ENCODE measurements around the gene PIGH.

PIGH gene

GRCh38 chr14:67580336-67581171 is 19.5 kb downstream of the PIGH start:
- no peak for TF ChIP-seq CTCF (IDR thresholded peaks at IDR 0.05; ENCODE audit: low read depth, low read length)

GRCh38 chr14:67579636-67580035 is 20.4 kb downstream of the PIGH start:
- no peak for TF ChIP-seq CTCF (IDR thresholded peaks at IDR 0.05; ENCODE audit: low read depth, low read length)
- H3K4me3 ChIP-seq (replicated peaks in 1 of 2; ENCODE audit: low read depth in 2 of 2, low read length in 2 of 2), result no peak overlapping the region
- no peak for DNase-seq (ENCODE audit: low read depth in 2 of 2)

More at GRCh38 chr14:67580336-67581171, 19.5 kb downstream of the PIGH start:
- no peak overlapping the region for H3K4me3 ChIP-seq (replicated peaks in 1 of 2; ENCODE audit: low read depth in 2 of 2, low read length in 2 of 2)
- no peak for DNase-seq (ENCODE audit: low read depth in 2 of 2)

GRCh38 chr14:67579040-67579439 is 21.0 kb downstream of the PIGH start:
- no peak for TF ChIP-seq CTCF (IDR thresholded peaks at IDR 0.05; ENCODE audit: low read depth, low read length)
- H3K4me3 ChIP-seq (replicated peaks in 1 of 2; ENCODE audit: low read depth in 2 of 2, low read length in 2 of 2), result no peak overlapping the region

GRCh38 chr14:67577909-67578749 is 21.9 kb downstream of the PIGH start:
- no peak for TF ChIP-seq CTCF (IDR thresholded peaks at IDR 0.05; ENCODE audit: low read depth, low read length)
- H3K4me3 ChIP-seq (replicated peaks in 1 of 2; ENCODE audit: low read depth in 2 of 2, low read length in 2 of 2), result no peak overlapping the region
- no peak for DNase-seq (ENCODE audit: low read depth in 2 of 2)

More at GRCh38 chr14:67579040-67579439, 21.0 kb downstream of the PIGH start:
- DNase-seq (ENCODE audit: low read depth in 2 of 2), result no peak

- TF ChIP-seq CTCF (IDR thresholded peaks at IDR 0.05; ENCODE audit: low read depth, low read length), result no peak
- H3K4me3 ChIP-seq (replicated peaks in 1 of 2; ENCODE audit: low read depth in 2 of 2, low read length in 2 of 2), result no peak overlapping the region
- DNase-seq (ENCODE audit: low read depth in 2 of 2), result peak in 1 of 2 donors; percentile 16
Measured at GRCh38 chr14:67577181-67577808, 22.8 kb downstream of the PIGH start.

GRCh38 chr14:67576216-67576955 is 23.7 kb downstream of the PIGH start:
- H3K4me3 ChIP-seq (replicated peaks in 1 of 2; ENCODE audit: low read depth in 2 of 2, low read length in 2 of 2), result no peak overlapping the region
- DNase-seq (ENCODE audit: low read depth in 2 of 2), result no peak
- no peak for TF ChIP-seq CTCF (IDR thresholded peaks at IDR 0.05; ENCODE audit: low read depth, low read length)
